HG02571 (cell line): ENCODE results near the gene TAB2.
"Not testable (repeated sequence)": the region's sequence is repeated elsewhere in the genome, so short reads cannot be mapped to it uniquely, and the experiment has no call there.

Experiments
- ATAC-seq: cut with Tn5 transposase; IDR thresholded peaks from one replicate; pipeline ENCODE4 v1.9.1; 2021; ENCODE audit warnings: mild to moderate bottlenecking, moderate library complexity; ENCODE audit not compliant: unreplicated experiment

TAB2 gene

GRCh38 chr6:149332602-149333265 is 15.2 kb downstream of the TAB2 start:
- ATAC-seq: no peak

- ATAC-seq: no peak
Observed at GRCh38 chr6:149333266-149333620, 15.7 kb downstream of the TAB2 start.

- no peak for ATAC-seq
Observed at GRCh38 chr6:149334201-149334600, 16.7 kb downstream of the TAB2 start.

- ATAC-seq: no peak
Observed at GRCh38 chr6:149334682-149335160, 17.2 kb downstream of the TAB2 start.

- ATAC-seq: no peak
Observed at GRCh38 chr6:149335924-149336608, 18.6 kb downstream of the TAB2 start.

- no peak for ATAC-seq
Observed at GRCh38 chr6:149336609-149336928, 19.1 kb downstream of the TAB2 start.

GRCh38 chr6:149337320-149337719 is 19.8 kb downstream of the TAB2 start:
- ATAC-seq: no peak

- ATAC-seq: no peak
Observed at GRCh38 chr6:149340200-149340599, 22.7 kb downstream of the TAB2 start.

- peak; percentile 69 for ATAC-seq
Observed at GRCh38 chr6:149342525-149342924, 25.0 kb downstream of the TAB2 start.

- ATAC-seq: no peak
Observed at GRCh38 chr6:149343501-149343900, 26.0 kb downstream of the TAB2 start.

- ATAC-seq: no peak
Observed at GRCh38 chr6:149346078-149346477, 28.6 kb downstream of the TAB2 start.

- no peak for ATAC-seq
Observed at GRCh38 chr6:149347067-149347466, 29.6 kb downstream of the TAB2 start.

- not testable (repeated sequence) for ATAC-seq
Observed at GRCh38 chr6:149349279-149349678, 31.8 kb downstream of the TAB2 start.

- ATAC-seq: no peak
Observed at GRCh38 chr6:149354009-149354408, 36.5 kb downstream of the TAB2 start.

GRCh38 chr6:149356081-149356750 is 38.7 kb downstream of the TAB2 start:
- ATAC-seq: no peak

- ATAC-seq: no peak
Observed at GRCh38 chr6:149357726-149358538, 40.4 kb downstream of the TAB2 start.

GRCh38 chr6:149359440-149359839 is 41.9 kb downstream of the TAB2 start:
- no peak for ATAC-seq

GRCh38 chr6:149360536-149360935 is 43.0 kb downstream of the TAB2 start:
- ATAC-seq: no peak

GRCh38 chr6:149362289-149362688 is 44.8 kb downstream of the TAB2 start:
- ATAC-seq: no peak

- no peak for ATAC-seq
Observed at GRCh38 chr6:149363154-149363553, 45.6 kb downstream of the TAB2 start.

GRCh38 chr6:149364557-149364956 is 47.0 kb downstream of the TAB2 start:
- no peak for ATAC-seq
